Transverse colon (tissue), 4 donors: Measurements from ENCODE around the gene DHRS7C. TPM values are rescaled to one million over a fixed set of nuclear protein-coding genes. Genes with fewer than 3 reads are reported as not detected.

Source experiments
- DNase-seq: peaks from one replicate; pipeline ENCODE4 v3.0.0-alpha.2; 2019
- H3K27ac ChIP-seq, 4 donors: fragments of 200-600 bp; sonication (generic); 2 replicates each; pipeline ENCODE4 v1.5.1; 2016 to 2018; ENCODE audit warnings: inconsistent platforms in 4 of 4
- H3K27me3 ChIP-seq: fragments of 200-600 bp; sonication (generic); 2 replicates; pipeline ENCODE4 v1.5.1; 2017; ENCODE audit warnings: inconsistent platforms
- H3K36me3 ChIP-seq, 4 donors: fragments of 200-600 bp; sonication (generic); 2 replicates each; pipeline ENCODE4 v1.5.1; 2017 to 2019; ENCODE audit warnings: inconsistent platforms in 4 of 4
- H3K4me1 ChIP-seq, 4 donors: fragments of 200-600 bp; sonication (generic); 2 replicates each; pipeline ENCODE4 v1.5.1; 2017 to 2020; ENCODE audit warnings: inconsistent platforms in 4 of 4
- H3K4me3 ChIP-seq, 4 donors: fragments of 200-600 bp; sonication (generic); 1 replicate in 1 of 4; 2 replicates in 3 of 4; pipeline versions ENCODE4 v1.5.1 to v1.6.1; 2017 to 2019; ENCODE audit warnings: inconsistent platforms in 4 of 4
- H3K9me3 ChIP-seq, 2 donors: fragments of 200-600 bp; sonication (generic); 2 replicates each; pipeline ENCODE4 v1.5.1; 2017 to 2019; ENCODE audit warnings: inconsistent platforms in 2 of 2
- CTCF ChIP-seq, 5 experiments: fragments of 200-600 bp in 3 of 5; fragments of 450-650 bp in 2 of 5; sonication (generic) in 3 of 5; IDR thresholded peaks; 1 replicate in 2 of 5; 2 replicates in 3 of 5; pipeline ENCODE4 v1.5.1; 2016 to 2017; ENCODE audit warnings: antibody characterized with exemption in 5 of 5, inconsistent platforms in 3 of 5, mild to moderate bottlenecking in 2 of 5, moderate library complexity in 1 of 5
- EP300 ChIP-seq: sonication (generic); formaldehyde crosslinking; IDR thresholded peaks from one replicate; pipeline ENCODE4 v1.6.1; 2017; ENCODE audit warnings: antibody characterized with exemption, low read depth
- POLR2A ChIP-seq: fragments of 450-650 bp; IDR thresholded peaks from one replicate; pipeline ENCODE4 v1.6.1; 2016; ENCODE audit warnings: antibody characterized with exemption, mild to moderate bottlenecking, moderate library complexity
- POLR2AphosphoS5 ChIP-seq, 3 donors: sonication (generic); formaldehyde crosslinking; IDR thresholded peaks; one replicate each; pipeline ENCODE4 v1.6.1; 2016; ENCODE audit warnings: antibody characterized with exemption in 3 of 3
- WGBS, 2 donors: methylation state at CpG; one replicate each; pipeline ENCODE4 v1.1.5; 2018; ENCODE audit warnings: low coverage in 1 of 2; 5-methylcytosine and 5-hydroxymethylcytosine counted together
- in situ Hi-C, 4 donors: fragments of 200-750 bp; cut with MboI; loops; one replicate each; pipeline versions ENCODE4 v1.15.0 to v1.15.1; 2017; ENCODE audit warnings: low sequenced_read_pairs in 3 of 4, low pct_ligation_motif_present in 1 of 4, low pct_unique_long_range_greater_than_20kb in 1 of 4
- intact Hi-C: fragments of 100-400 bp; cut with DNase I; formaldehyde crosslinking; loops from one replicate; pipeline ENCODE4 v1.15.1; 2023; ENCODE audit warnings: low total_unique reads
- total RNA-seq, 4 donors: library from RNA; depleted of rRNA; stranded (reverse); fragments of >200 nt; gene quantifications; one replicate each; pipeline ENCODE4 v1.1.0, GENCODE V29; 2016

The DHRS7C gene
- not detected for total RNA-seq

GRCh38 chr17:9790889-9791876 is at the start of gene DHRS7C:
Gene DHRS7C, minus strand, starts transcription at chr17:9791592. Its CDS starts 308 bp downstream, at chr17:9791284.
- in situ Hi-C loops (no loop called here), intact Hi-C loops (no loop called here)
- DNase-seq, result no peak
- no peaks in the 10 kb centered on the region for H3K4me1 ChIP-seq
- TF ChIP-seq POLR2A, result no peak
- no peak for TF ChIP-seq EP300
- no peak for TF ChIP-seq CTCF (IDR thresholded peaks at IDR 0.05)
- TF ChIP-seq POLR2AphosphoS5 (IDR thresholded peaks at IDR 0.05), result no peak
- H3K4me3 ChIP-seq, result no peak within 1 kb of the TSS
- H3K36me3 ChIP-seq, result no peaks in the 10 kb centered on the region
- no peaks in the 10 kb centered on the region for H3K27me3 ChIP-seq
- 68% methylated on average over 15 of the region's 15 CpGs; no CpG with 5 or more reads in 1 of the 2 donors for WGBS, 2 donors
- H3K9me3 ChIP-seq, result no peaks in the 10 kb centered on the region
- H3K27ac ChIP-seq, result no peak within 1 kb of the TSS

- Histone ChIP-seq H3K4me1 (peaks cover 9 to 45% (median 16%) of the 10 kb centered on the region in 4 donors), H3K36me3 (no peaks in the 10 kb centered on the region), H3K4me3 (no peak overlapping the region), H3K27me3 (no peaks in the 10 kb centered on the region), H3K9me3 (no peaks in the 10 kb centered on the region), H3K27ac (peak overlapping the region in 2 of 4 donors; percentile 0 to 32)
- 55 to 63% methylated on average over 4 of the region's 4 CpGs for WGBS, 2 donors
- in situ Hi-C loops, result no loop called here
- no peak for DNase-seq
- no peak for TF ChIP-seq POLR2AphosphoS5 (IDR thresholded peaks at IDR 0.05)
- TF ChIP-seq CTCF (IDR thresholded peaks at IDR 0.05), result no peak
- TF ChIP-seq EP300, result no peak
- TF ChIP-seq POLR2A, result no peak
- intact Hi-C loops, result no loop called here
Measured at GRCh38 chr17:9839433-9839832, 48.0 kb upstream of the DHRS7C start.

GRCh38 chr17:9837551-9838471 is 46.4 kb upstream of the DHRS7C start:
- Histone ChIP-seq H3K27me3 (no peaks in the 10 kb centered on the region), H3K4me1 (peaks cover 9 to 38% (median 15%) of the 10 kb centered on the region in 4 donors), H3K9me3 (no peaks in the 10 kb centered on the region), H3K27ac (peak overlapping the region; percentile 53 to 78 (median 66)), H3K4me3 (no peak overlapping the region), H3K36me3 (no peaks in the 10 kb centered on the region)
- in situ Hi-C loops (no loop called here), intact Hi-C loops (no loop called here)
- WGBS, 2 donors, result 64 to 67% methylated on average over 9 to 11 of the region's 11 CpGs
- no peak for TF ChIP-seq EP300
- TF ChIP-seq POLR2AphosphoS5 (IDR thresholded peaks at IDR 0.05), result peak in 2 of 3 donors; percentile 58 to 68
- peak; percentile 17 for DNase-seq

GRCh38 chr17:9833922-9834321 is 42.5 kb upstream of the DHRS7C start:
- TF ChIP-seq POLR2AphosphoS5 (IDR thresholded peaks at IDR 0.05) (no peak), EP300 (no peak), POLR2A (no peak), CTCF (IDR thresholded peaks at IDR 0.05) (no peak)
- H3K27ac ChIP-seq, result no peak overlapping the region
- no peaks in the 10 kb centered on the region for H3K36me3 ChIP-seq
- no peak overlapping the region for H3K4me3 ChIP-seq
- DNase-seq, result no peak
- no peaks in the 10 kb centered on the region for H3K27me3 ChIP-seq
- in situ Hi-C loops, result no loop called here
- no peaks in the 10 kb centered on the region for H3K9me3 ChIP-seq
- intact Hi-C loops, result no loop called here
- H3K4me1 ChIP-seq, result peaks cover 0 to 16% (median 8%) of the 10 kb centered on the region in 4 donors
- 93 to 97% methylated on average over 3 to 4 of the region's 4 CpGs for WGBS, 2 donors
